ENCODE measurements around the gene PEPD. TPM values are rescaled to one million over a fixed set of nuclear protein-coding genes. Genes with fewer than 3 reads are reported as not detected.

The PEPD gene
- polyA plus RNA-seq, 5 donors, result 39.9 to 57.4 (median 43.1) TPM

Other genes with a start within 250 kb of the PEPD start
- gene CEBPA, start 219.3 kb downstream of the PEPD start, polyA plus RNA-seq (ENCODE audit: insufficient read depth in 1 of 5, insufficient read length in 5 of 5, low replicate concordance in 1 of 5), result 10 to 100 TPM; 10.7 to 25.9 (median 14.2) TPM
- 10 to 100 TPM; 17.6 to 25.0 (median 19.3) TPM for gene CEBPG, start 148.1 kb downstream of the PEPD start, polyA plus RNA-seq (ENCODE audit: insufficient read depth in 1 of 5, insufficient read length in 5 of 5, low replicate concordance in 1 of 5)
- under 1 TPM in 2 of 5 donors, not detected in 3; 0.06 to 0.08 TPM for gene CHST8, start 100.2 kb upstream of the PEPD start, polyA plus RNA-seq (ENCODE audit: insufficient read depth in 1 of 5, insufficient read length in 5 of 5, low replicate concordance in 1 of 5)

Data from right lung (tissue), 5 donors.